Glutamatergic neuron (in vitro differentiated cells): Measurements from ENCODE around the gene ATG101. TPM values are rescaled to one million over a fixed set of nuclear protein-coding genes. Genes with fewer than 3 reads are reported as not detected.

ENCODE experiments used
- DNase-seq: peaks from one replicate; pipeline ENCODE4 v3.0.0; 2022
- H3K27ac Mint-ChIP-seq: one replicate; pipeline ENCODE4 v1.8.0; 2020; ENCODE audit warnings: mild to moderate bottlenecking, mixed read lengths, inconsistent platforms; ENCODE audit not compliant: unreplicated experiment
- H3K27me3 Mint-ChIP-seq: one replicate; pipeline ENCODE4 v1.8.0; 2020; ENCODE audit warnings: mild to moderate bottlenecking, moderate library complexity, mixed read lengths, inconsistent platforms; ENCODE audit not compliant: unreplicated experiment
- H3K36me3 Mint-ChIP-seq: one replicate; pipeline ENCODE4 v1.8.0; 2020; ENCODE audit warnings: mild to moderate bottlenecking, mixed read lengths, inconsistent platforms; ENCODE audit not compliant: unreplicated experiment
- H3K4me1 Mint-ChIP-seq: one replicate; pipeline ENCODE4 v1.8.0; 2020; ENCODE audit warnings: mild to moderate bottlenecking, low read depth, mixed read lengths, inconsistent platforms; ENCODE audit not compliant: unreplicated experiment
- H3K4me3 Mint-ChIP-seq: one replicate; pipeline ENCODE4 v1.8.0; 2020; ENCODE audit warnings: mild to moderate bottlenecking, mixed read lengths, inconsistent platforms; ENCODE audit not compliant: unreplicated experiment
- H3K9me3 Mint-ChIP-seq: one replicate; pipeline ENCODE4 v1.8.0; 2020; ENCODE audit warnings: mild to moderate bottlenecking, moderate library complexity, mixed read lengths, inconsistent platforms; ENCODE audit not compliant: unreplicated experiment
- CTCF ChIP-seq: fragments of 200-600 bp; sonication (generic); IDR thresholded peaks from one replicate; pipeline ENCODE4 v1.5.0; 2021; ENCODE audit not compliant: partially characterized antibody, unreplicated experiment
- total RNA-seq: library from RNA; stranded (reverse); fragmentation: NEBNext Ultra II Directional; extraction: Animal tissue kit (Norgen Biotek cat#: 25700); gene quantifications from one replicate; pipeline ENCODE4 v1.2.1, GENCODE V29; 2021; ENCODE audit not compliant: unreplicated experiment

The ATG101 gene
- total RNA-seq, 1 donor from 2014 or later, result 26.2 TPM

DNA sequence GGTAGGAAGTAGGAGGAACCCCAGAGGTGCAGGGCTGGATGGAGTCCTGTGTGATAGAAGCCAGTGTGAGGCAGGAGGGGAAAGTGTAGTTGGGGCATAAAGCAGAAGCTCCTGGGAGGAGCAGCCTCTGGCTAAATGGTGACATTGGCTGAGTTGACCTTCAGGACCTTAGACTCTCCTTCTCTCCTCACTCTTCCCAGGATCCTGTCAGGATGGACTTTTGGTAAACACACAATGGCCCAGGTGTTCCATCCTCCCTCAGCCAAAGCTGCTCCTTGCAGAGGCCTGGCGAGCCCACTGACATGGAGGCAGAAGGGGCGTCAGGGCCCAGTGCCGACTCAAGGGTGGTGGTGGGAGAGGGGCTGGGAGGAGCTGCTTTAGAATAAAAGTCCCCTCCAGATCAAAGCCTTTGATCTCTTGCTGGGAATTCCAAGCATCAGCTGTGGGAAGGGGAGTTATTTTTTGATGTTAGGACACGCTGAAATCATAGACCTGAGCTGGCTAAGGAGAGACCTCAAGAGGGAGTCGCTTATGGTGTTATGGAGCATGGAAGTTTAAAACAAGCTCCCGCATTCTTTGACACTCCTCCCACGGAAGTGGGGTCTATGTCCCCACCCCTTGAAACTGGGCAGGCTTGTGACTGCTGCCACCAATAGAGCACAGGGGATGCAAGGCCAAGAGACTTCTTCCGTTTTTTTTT is 53.9 kb downstream of the ATG101 start:
- Mint-ChIP-seq H3K27ac (no peak overlapping the region), H3K4me1 (peaks cover 25% of the 10 kb centered on the region), H3K36me3 (no peaks in the 10 kb centered on the region), H3K4me3 (no peak overlapping the region), H3K27me3 (peaks cover 16% of the 10 kb centered on the region), H3K9me3 (peaks cover 12% of the 10 kb centered on the region)
- DNase-seq, result no peak
- TF ChIP-seq CTCF, result no peak

DNA sequence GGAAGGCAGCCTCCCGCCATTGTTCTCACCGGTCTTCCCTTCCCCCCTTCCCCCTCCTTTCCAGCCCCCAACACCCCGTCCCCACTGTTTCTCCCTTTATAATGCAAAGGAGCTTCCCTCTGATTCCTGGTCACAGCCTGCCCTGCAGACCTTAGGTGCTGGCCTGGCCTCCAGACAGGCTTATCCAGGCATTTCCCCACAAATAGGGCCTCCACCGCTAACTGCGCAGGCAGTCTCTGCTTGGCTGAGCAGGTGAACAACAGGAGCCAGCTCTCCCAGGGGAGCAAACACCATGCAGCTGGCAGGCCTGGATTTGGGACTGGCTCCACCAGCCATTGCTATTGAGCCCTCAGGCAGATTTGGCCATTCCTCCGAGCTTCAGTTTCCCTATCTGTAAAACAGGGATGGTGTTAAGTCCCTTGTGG is 55.7 kb downstream of the ATG101 start:
- Mint-ChIP-seq H3K4me1 (peaks cover 22% of the 10 kb centered on the region), H3K27ac (no peak overlapping the region), H3K4me3 (no peak overlapping the region), H3K36me3 (no peaks in the 10 kb centered on the region), H3K9me3 (peaks cover 10% of the 10 kb centered on the region), H3K27me3 (peaks cover 13% of the 10 kb centered on the region)
- TF ChIP-seq CTCF, result no peak
- DNase-seq, result no peak

DNA sequence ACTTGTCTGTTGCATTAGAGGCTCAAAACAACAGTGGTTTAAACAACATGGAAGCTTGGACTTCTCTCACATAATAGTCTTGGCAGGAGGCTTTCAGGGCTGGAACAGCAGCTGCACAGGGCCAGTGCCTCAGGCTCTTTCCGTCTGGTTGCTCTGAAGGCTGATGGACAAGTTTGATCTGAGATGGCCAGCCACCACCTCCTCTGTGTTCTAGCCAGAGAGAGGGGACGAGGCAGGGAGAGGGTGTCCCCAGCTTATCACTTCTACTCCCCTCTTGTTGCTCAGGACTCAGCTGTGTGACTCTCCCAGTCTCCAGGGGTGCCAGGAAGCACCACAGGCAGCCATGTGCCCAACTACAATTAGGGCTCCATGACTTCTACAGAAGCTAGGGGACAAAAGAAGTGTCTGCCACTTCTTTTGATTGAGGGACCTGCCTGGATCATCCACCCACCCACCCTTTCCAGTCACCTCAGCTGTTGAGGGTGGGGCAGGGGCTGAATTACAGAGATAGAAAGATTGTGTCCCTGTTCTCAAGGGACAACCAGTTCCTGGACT is 56.3 kb downstream of the ATG101 start:
- Mint-ChIP-seq H3K4me1 (peaks cover 22% of the 10 kb centered on the region), H3K4me3 (no peak overlapping the region), H3K27ac (no peak overlapping the region), H3K36me3 (no peaks in the 10 kb centered on the region), H3K27me3 (peaks cover 11% of the 10 kb centered on the region), H3K9me3 (peaks cover 10% of the 10 kb centered on the region)
- TF ChIP-seq CTCF, result no peak
- DNase-seq, result no peak

Other genes with a start within 250 kb of the ATG101 start
- gene FIGNL2, start 221.3 kb upstream of the ATG101 start, total RNA-seq, result 107 TPM
- gene ANKRD33, start 181.9 kb upstream of the ATG101 start, total RNA-seq, result not detected
- 0.39 TPM for gene ACVRL1, start 162.5 kb upstream of the ATG101 start, total RNA-seq
- 50.2 TPM for gene ACVR1B, start 118.3 kb upstream of the ATG101 start, total RNA-seq
- gene TAMALIN, start 63.0 kb upstream of the ATG101 start, total RNA-seq, result 31.3 TPM
- 8.5 TPM for gene NR4A1, start 18.5 kb upstream of the ATG101 start, total RNA-seq
- 0.88 TPM for gene SMIM41, start 9.7 kb downstream of the ATG101 start, total RNA-seq
- not detected for gene KRT80, start 122.0 kb downstream of the ATG101 start, total RNA-seq
- gene KRT7, start 163.3 kb downstream of the ATG101 start, total RNA-seq, result not detected
- not detected for gene KRT86, start 204.7 kb downstream of the ATG101 start, total RNA-seq
- not detected for gene KRT81, start 221.6 kb downstream of the ATG101 start, total RNA-seq